IPS-18a (cell line): ENCODE measurements around the gene HSPA1L.
"Not testable (repeated sequence)": the region's sequence is repeated elsewhere in the genome, so short reads cannot be mapped to it uniquely, and the experiment has no call there.

Experiments
- H3K27ac ChIP-seq: one replicate; pipeline ENCODE4 v1.5.1; 2013; ENCODE audit warnings: low read length
- H3K27me3 ChIP-seq: one replicate; pipeline ENCODE4 v1.6.1; 2013; ENCODE audit warnings: mild to moderate bottlenecking, low read length; ENCODE audit not compliant: control insufficient read depth, insufficient read depth
- H3K36me3 ChIP-seq: one replicate; pipeline ENCODE4 v1.6.1; 2013; ENCODE audit warnings: low read depth, low read length; ENCODE audit not compliant: control insufficient read depth
- H3K4me1 ChIP-seq: one replicate; pipeline ENCODE4 v1.6.1; 2013; ENCODE audit warnings: low read depth, low read length; ENCODE audit not compliant: control insufficient read depth
- H3K4me3 ChIP-seq: one replicate; pipeline ENCODE4 v1.5.1; 2013; ENCODE audit warnings: low read length
- H3K9ac ChIP-seq: one replicate; pipeline ENCODE4 v1.6.1; 2013; ENCODE audit warnings: mild to moderate bottlenecking, low read length, moderate library complexity
- H3K9me3 ChIP-seq: one replicate; pipeline ENCODE4 v1.6.1; 2013; ENCODE audit warnings: low read depth, low read length; ENCODE audit not compliant: control insufficient read depth

HSPA1L gene

GRCh38 chr6:31821301-31822035 lies 6.4 kb upstream of the HSPA1L start:
- peak overlapping the region; percentile 70 for H3K27ac ChIP-seq
- H3K4me3 ChIP-seq: peak overlapping the region; percentile 93

GRCh38 chr6:31820399-31820798 lies 5.3 kb upstream of the HSPA1L start:
- H3K9ac ChIP-seq: not testable (repeated sequence)

More at GRCh38 chr6:31821301-31822035, 6.4 kb upstream of the HSPA1L start:
- Histone ChIP-seq H3K9ac (peak overlapping the region; percentile 91), H3K9me3 (no peaks in the 10 kb centered on the region), H3K27me3 (no peaks in the 10 kb centered on the region), H3K4me1 (peaks cover 22% of the 10 kb centered on the region), H3K36me3 (no peaks in the 10 kb centered on the region)

GRCh38 chr6:31819871-31820299 lies 4.8 kb upstream of the HSPA1L start:
- no peak overlapping the region for H3K9ac ChIP-seq
- H3K9me3 ChIP-seq: no peaks in the 10 kb centered on the region
- no peaks in the 10 kb centered on the region for H3K36me3 ChIP-seq
- H3K4me1 ChIP-seq: peaks cover 10% of the 10 kb centered on the region
- no peaks in the 10 kb centered on the region for H3K27me3 ChIP-seq
- H3K27ac ChIP-seq: no peak overlapping the region
- no peak overlapping the region for H3K4me3 ChIP-seq

More at GRCh38 chr6:31820399-31820798, 5.3 kb upstream of the HSPA1L start:
- not testable (repeated sequence) for H3K27ac ChIP-seq, H3K4me3 ChIP-seq, H3K9me3 ChIP-seq, H3K27me3 ChIP-seq, H3K36me3 ChIP-seq
- peaks cover 14% of the 10 kb centered on the region for H3K4me1 ChIP-seq

- not testable (repeated sequence) for H3K36me3 ChIP-seq, H3K9ac ChIP-seq
- H3K4me3 ChIP-seq: peak overlapping the region; percentile 6
Measured at GRCh38 chr6:31817929-31818511, 2.9 kb upstream of the HSPA1L start.

GRCh38 chr6:31817133-31817928 lies 2.2 kb upstream of the HSPA1L start:
- H3K9ac ChIP-seq, H3K9me3 ChIP-seq, H3K4me1 ChIP-seq, H3K27ac ChIP-seq, H3K36me3 ChIP-seq, H3K27me3 ChIP-seq: not testable (repeated sequence)
- H3K4me3 ChIP-seq: peak overlapping the region; percentile 6

More at GRCh38 chr6:31817929-31818511, 2.9 kb upstream of the HSPA1L start:
- H3K9me3 ChIP-seq, H3K27ac ChIP-seq, H3K27me3 ChIP-seq: not testable (repeated sequence)
- peaks cover 15% of the 10 kb centered on the region for H3K4me1 ChIP-seq

- peak overlapping the region; percentile 94 for H3K27ac ChIP-seq
- no peaks in the 10 kb centered on the region for H3K9me3 ChIP-seq
- H3K36me3 ChIP-seq: no peaks in the 10 kb centered on the region
- peaks cover 9% of the 10 kb centered on the region for H3K4me1 ChIP-seq
- H3K4me3 ChIP-seq: peak overlapping the region; percentile 77
- no peaks in the 10 kb centered on the region for H3K27me3 ChIP-seq
- H3K9ac ChIP-seq: peak overlapping the region; percentile 82
Measured at GRCh38 chr6:31814677-31815024, 432 bp downstream of the HSPA1L start.

- no peaks in the 10 kb centered on the region for H3K9me3 ChIP-seq
- H3K27me3 ChIP-seq: no peaks in the 10 kb centered on the region
- no peak overlapping the region for H3K27ac ChIP-seq
- no peaks in the 10 kb centered on the region for H3K36me3 ChIP-seq
- H3K4me1 ChIP-seq: peaks cover 9% of the 10 kb centered on the region
- peak overlapping the region; percentile 58 for H3K4me3 ChIP-seq
- H3K9ac ChIP-seq: no peak overlapping the region
Measured at GRCh38 chr6:31813465-31813849, 1.6 kb downstream of the HSPA1L start.

GRCh38 chr6:31811645-31812044 lies 3.4 kb downstream of the HSPA1L start:
- no peak overlapping the region for H3K9ac ChIP-seq
- no peak overlapping the region for H3K4me3 ChIP-seq
- peaks cover 5% of the 10 kb centered on the region for H3K4me1 ChIP-seq
- H3K27me3 ChIP-seq: no peaks in the 10 kb centered on the region
- no peaks in the 10 kb centered on the region for H3K9me3 ChIP-seq
- H3K27ac ChIP-seq: no peak overlapping the region
- H3K36me3 ChIP-seq: no peaks in the 10 kb centered on the region

- H3K9ac ChIP-seq, H3K27me3 ChIP-seq, H3K36me3 ChIP-seq, H3K27ac ChIP-seq, H3K4me1 ChIP-seq, H3K4me3 ChIP-seq, H3K9me3 ChIP-seq: not testable (repeated sequence)
Measured at GRCh38 chr6:31808599-31808998, 6.5 kb downstream of the HSPA1L start.

- peak within 1 kb of the TSS; percentile 98 for H3K4me3 ChIP-seq
- H3K36me3 ChIP-seq: peaks cover 6% of the 10 kb centered on the region
- H3K4me1 ChIP-seq: peaks cover 4% of the 10 kb centered on the region
- H3K27ac ChIP-seq: peak within 1 kb of the TSS; percentile 94
- H3K9me3 ChIP-seq: no peaks in the 10 kb centered on the region
- H3K9ac ChIP-seq: peak within 1 kb of the TSS; percentile 98
- no peaks in the 10 kb centered on the region for H3K27me3 ChIP-seq
Measured at GRCh38 chr6:31806470-31807272, 8.4 kb downstream of the HSPA1L start, which contains the start of gene LSM2. LSM2 (minus strand) TSS chr6:31806966; CDS start chr6:31806757, 209 bp downstream.

GRCh38 chr6:31805939-31806469 lies 9.1 kb downstream of the HSPA1L start:
- peak overlapping the region; percentile 98 for H3K4me3 ChIP-seq
- H3K27ac ChIP-seq: peak overlapping the region; percentile 94
- H3K9me3 ChIP-seq: no peaks in the 10 kb centered on the region
- no peaks in the 10 kb centered on the region for H3K27me3 ChIP-seq
- H3K4me1 ChIP-seq: peaks cover 4% of the 10 kb centered on the region
- peaks cover 9% of the 10 kb centered on the region for H3K36me3 ChIP-seq
- H3K9ac ChIP-seq: peak overlapping the region; percentile 98
